H9 (cell line): Measurements from ENCODE around the gene FMN1. TPM values are rescaled to one million over a fixed set of nuclear protein-coding genes. Genes with fewer than 3 reads are reported as not detected.

Experiments
- DNase-seq: peaks from one replicate; pipeline ENCODE4 v3.0.0-alpha.2; 2017
- H2AFZ ChIP-seq: one replicate; pipeline ENCODE4 v1.6.1; 2013; ENCODE audit warnings: mild to moderate bottlenecking, low read length, control low read depth, moderate library complexity
- H2AK5ac ChIP-seq: 2 replicates; pipeline ENCODE4 v1.6.1; 2013; ENCODE audit warnings: low read length, control low read depth, mixed read lengths; ENCODE audit not compliant: insufficient read length
- H2BK120ac ChIP-seq: one replicate; pipeline ENCODE4 v1.6.1; 2013; ENCODE audit warnings: low read depth, mild to moderate bottlenecking, low read length, control low read depth, inconsistent platforms; ENCODE audit not compliant: poor library complexity, severe bottlenecking
- H2BK12ac ChIP-seq: 2 replicates; pipeline ENCODE4 v1.6.1; 2013; ENCODE audit warnings: low read length, control low read depth, mixed read lengths, low read depth; ENCODE audit not compliant: insufficient read length
- H2BK15ac ChIP-seq: 2 replicates; pipeline ENCODE4 v1.6.1; 2013; ENCODE audit warnings: low read depth, low read length, control low read depth
- H2BK20ac ChIP-seq: one replicate; pipeline ENCODE4 v1.6.1; 2013; ENCODE audit warnings: low read depth, mild to moderate bottlenecking, low read length, control low read depth, inconsistent platforms; ENCODE audit not compliant: poor library complexity, severe bottlenecking
- H2BK5ac ChIP-seq: 2 replicates; pipeline ENCODE4 v1.6.1; 2013; ENCODE audit warnings: low read length, control low read depth, mixed read lengths; ENCODE audit not compliant: insufficient read length
- H3K14ac ChIP-seq: 2 replicates; pipeline ENCODE4 v1.6.1; 2013; ENCODE audit warnings: low read length, control low read depth; ENCODE audit not compliant: insufficient read depth
- H3K18ac ChIP-seq: 2 replicates; pipeline ENCODE4 v1.6.1; 2013; ENCODE audit warnings: low read depth, mild to moderate bottlenecking, mixed read lengths, low read length, control low read depth; ENCODE audit not compliant: insufficient read length
- H3K23ac ChIP-seq: 2 replicates; pipeline ENCODE4 v1.6.1; 2013; ENCODE audit warnings: low read length, control low read depth, mixed read lengths, low read depth; ENCODE audit not compliant: insufficient read length
- H3K23me2 ChIP-seq: 2 replicates; pipeline ENCODE4 v1.6.1; 2013; ENCODE audit warnings: low read depth, mild to moderate bottlenecking, mixed read lengths, low read length, control low read depth; ENCODE audit not compliant: insufficient read length, poor library complexity, severe bottlenecking
- H3K27ac ChIP-seq: 2 replicates; pipeline ENCODE4 v1.5.1; 2013; ENCODE audit warnings: low read length, control low read depth, mixed read lengths, low read depth; ENCODE audit not compliant: insufficient read length
- H3K27me3 ChIP-seq: 2 replicates; pipeline ENCODE4 v1.6.1; 2013; ENCODE audit warnings: low read length, control low read depth, inconsistent platforms; ENCODE audit not compliant: insufficient read depth
- H3K4ac ChIP-seq: 2 replicates; pipeline ENCODE4 v1.6.1; 2013; ENCODE audit warnings: low read depth, mild to moderate bottlenecking, control low read depth, inconsistent platforms, low read length, moderate library complexity
- H3K4me1 ChIP-seq: 2 replicates; pipeline ENCODE4 v1.6.1; 2013; ENCODE audit warnings: low read length, control low read depth, inconsistent platforms; ENCODE audit not compliant: insufficient read depth
- H3K4me2 ChIP-seq: 2 replicates; pipeline ENCODE4 v1.6.1; 2013; ENCODE audit warnings: low read length, control low read depth, mixed read lengths; ENCODE audit not compliant: insufficient read length, insufficient read depth
- H3K56ac ChIP-seq: 2 replicates; pipeline ENCODE4 v1.6.1; 2013; ENCODE audit warnings: low read depth, mild to moderate bottlenecking, mixed read lengths, low read length, control low read depth; ENCODE audit not compliant: insufficient read length
- H3K79me1 ChIP-seq: 2 replicates; pipeline ENCODE4 v1.6.1; 2013; ENCODE audit warnings: low read depth, mild to moderate bottlenecking, moderate library complexity, low read length, control low read depth, inconsistent platforms; ENCODE audit not compliant: insufficient read depth, poor library complexity, severe bottlenecking
- H3K79me2 ChIP-seq: 2 replicates; pipeline ENCODE4 v1.6.1; 2013; ENCODE audit warnings: low read length, control low read depth, inconsistent platforms; ENCODE audit not compliant: insufficient read depth
- H3K9ac ChIP-seq: 2 replicates; pipeline ENCODE4 v1.6.1; 2013; ENCODE audit warnings: low read length, control low read depth, mixed read lengths; ENCODE audit not compliant: insufficient read length; ENCODE audit errors: extremely low read depth
- H3K9me3 ChIP-seq: one replicate; pipeline ENCODE4 v1.6.1; 2013; ENCODE audit warnings: low read depth, low read length, inconsistent platforms; ENCODE audit not compliant: control insufficient read depth
- H3T11ph ChIP-seq: one replicate; pipeline ENCODE4 v1.6.1; 2013; ENCODE audit warnings: mild to moderate bottlenecking, low read length, control low read depth, inconsistent platforms
- H4K20me1 ChIP-seq: one replicate; pipeline ENCODE4 v1.6.1; 2013; ENCODE audit not compliant: control insufficient read depth, insufficient read length, insufficient read depth
- H4K5ac ChIP-seq: 2 replicates; pipeline ENCODE4 v1.6.1; 2013; ENCODE audit warnings: low read depth, mild to moderate bottlenecking, mixed read lengths, low read length, control low read depth; ENCODE audit not compliant: insufficient read length
- H4K8ac ChIP-seq: replicated peaks from 2 replicates; pipeline ENCODE4 v1.6.1; 2013; ENCODE audit warnings: low read length, control low read depth, mixed read lengths, low read depth; ENCODE audit not compliant: insufficient read length
- H4K91ac ChIP-seq: 2 replicates; pipeline ENCODE4 v1.6.1; 2013; ENCODE audit warnings: low read depth, mild to moderate bottlenecking, moderate library complexity, mixed read lengths, low read length, control low read depth; ENCODE audit not compliant: insufficient read length
- H3K27ac Mint-ChIP-seq, 3 experiments: 2 replicates in 2 of 3; 3 replicates in 1 of 3; pipeline ENCODE4 v1.8.0; 2020 to 2021; ENCODE audit warnings: mixed read lengths in 3 of 3, mild to moderate bottlenecking in 1 of 3, moderate library complexity in 1 of 3
- H3K27me3 Mint-ChIP-seq: 2 replicates; pipeline ENCODE4 v1.8.0; 2021; ENCODE audit warnings: low read depth, mild to moderate bottlenecking, moderate library complexity, mixed read lengths
- H3K36me3 Mint-ChIP-seq, 3 experiments: 2 replicates in 2 of 3; 3 replicates in 1 of 3; pipeline ENCODE4 v1.8.0; 2020 to 2021; ENCODE audit warnings: low read depth in 3 of 3, mixed read lengths in 3 of 3; ENCODE audit not compliant: insufficient read depth in 1 of 3
- H3K4me1 Mint-ChIP-seq, 2 experiments: 2 replicates each; pipeline ENCODE4 v1.8.0; 2020; ENCODE audit warnings: mixed read lengths in 2 of 2
- H3K4me3 Mint-ChIP-seq, 2 experiments: 2 replicates in 1 of 2; 3 replicates in 1 of 2; pipeline ENCODE4 v1.8.0; 2020 to 2021; ENCODE audit warnings: mild to moderate bottlenecking in 2 of 2, mixed read lengths in 2 of 2, moderate library complexity in 1 of 2
- H3K9me3 Mint-ChIP-seq, 2 experiments: 2 replicates in 1 of 2; 3 replicates in 1 of 2; pipeline ENCODE4 v1.8.0; 2020; ENCODE audit warnings: mild to moderate bottlenecking in 2 of 2, mixed read lengths in 2 of 2, moderate library complexity in 1 of 2
- CTCF ChIP-seq: fragments of 200-600 bp; sonication (generic); conservative IDR thresholded peaks from 3 replicates; pipeline ENCODE4 v1.8.0; 2021; ENCODE audit warnings: antibody characterized with exemption, mild to moderate bottlenecking
- WGBS: extraction: QIAGEN DNeasy Blood & Tissue Kit; methylation state at CpG from one replicate; pipeline ENCODE4 v1.1.7; 2013; ENCODE audit warnings: missing lambda C conversion rate, low lambda C conversion rate, mixed read lengths; ENCODE audit not compliant: insufficient read length; ENCODE audit errors: extremely low coverage; 5-methylcytosine and 5-hydroxymethylcytosine counted together
- total RNA-seq: library from RNA; stranded (reverse); gene quantifications from 2 replicates; pipeline ENCODE4 v1.2.1, GENCODE V29; 2021

The FMN1 gene
- total RNA-seq, 1 experiment from 2014 or later: 1.9 TPM

- no peak overlapping the region for H2BK120ac ChIP-seq
- H2AFZ ChIP-seq: no peak overlapping the region
- no peak overlapping the region for H3K27ac ChIP-seq
- no peaks in the 10 kb centered on the region for H3K79me1 ChIP-seq
- H3K4me2 ChIP-seq: no peak overlapping the region
- H2BK20ac ChIP-seq: no peak overlapping the region
- H3T11ph ChIP-seq: no peak overlapping the region
- H3K79me2 ChIP-seq: no peaks in the 10 kb centered on the region
- Mint-ChIP-seq H3K4me3 (peak overlapping the region in 1 of 2 experiments; percentile 22; a peak in 1 of 5 replicates), H3K27ac (no peak overlapping the region), H3K9me3 (no peaks in the 10 kb centered on the region), H3K27me3 (peaks cover 10% of the 10 kb centered on the region), H3K36me3 (peaks cover 0 to 1% (median 0%) of the 10 kb centered on the region in 3 experiments; a peak in 2 of 7 replicates), H3K4me1 (peaks cover 28 to 43% of the 10 kb centered on the region in 2 experiments)
- H3K9ac ChIP-seq: no peak overlapping the region
- no peaks in the 10 kb centered on the region for H4K20me1 ChIP-seq
- H3K14ac ChIP-seq: 0 out of 2 replicates have a peak overlapping the region, but pooled peaks have one; percentile 39
- H2BK12ac ChIP-seq: no peak overlapping the region
- H4K5ac ChIP-seq: no peak overlapping the region
- H4K8ac ChIP-seq: no peak overlapping the region
- peaks cover 23% of the 10 kb centered on the region for H3K4me1 ChIP-seq
- no peak overlapping the region for H4K91ac ChIP-seq
- H3K4ac ChIP-seq: no peak overlapping the region
- no peak overlapping the region for H2AK5ac ChIP-seq
- WGBS: no CpG with 5 or more reads among the region's 8 CpGs
- DNase-seq: no peak
- peaks cover 6% of the 10 kb centered on the region for H3K23me2 ChIP-seq
- no peak overlapping the region for H3K56ac ChIP-seq
- H3K23ac ChIP-seq: no peak overlapping the region
- no peak overlapping the region for H2BK5ac ChIP-seq
- H3K27me3 ChIP-seq: no peaks in the 10 kb centered on the region
- H3K18ac ChIP-seq: peak overlapping the region; percentile 25
- no peak for TF ChIP-seq CTCF
- no peak overlapping the region for H2BK15ac ChIP-seq
- no peaks in the 10 kb centered on the region for H3K9me3 ChIP-seq
Observed at GRCh38 chr15:33066584-33066983, 127.9 kb downstream of the FMN1 start.
